ENCODE measurements around the gene PREX1. TPM values are rescaled to one million over a fixed set of nuclear protein-coding genes. Genes with fewer than 3 reads are reported as not detected.

Gene PREX1
- polyA plus RNA-seq, 1 of the 3 experiments (the other 2 are of a cell fraction) = 5.3 TPM

DNA sequence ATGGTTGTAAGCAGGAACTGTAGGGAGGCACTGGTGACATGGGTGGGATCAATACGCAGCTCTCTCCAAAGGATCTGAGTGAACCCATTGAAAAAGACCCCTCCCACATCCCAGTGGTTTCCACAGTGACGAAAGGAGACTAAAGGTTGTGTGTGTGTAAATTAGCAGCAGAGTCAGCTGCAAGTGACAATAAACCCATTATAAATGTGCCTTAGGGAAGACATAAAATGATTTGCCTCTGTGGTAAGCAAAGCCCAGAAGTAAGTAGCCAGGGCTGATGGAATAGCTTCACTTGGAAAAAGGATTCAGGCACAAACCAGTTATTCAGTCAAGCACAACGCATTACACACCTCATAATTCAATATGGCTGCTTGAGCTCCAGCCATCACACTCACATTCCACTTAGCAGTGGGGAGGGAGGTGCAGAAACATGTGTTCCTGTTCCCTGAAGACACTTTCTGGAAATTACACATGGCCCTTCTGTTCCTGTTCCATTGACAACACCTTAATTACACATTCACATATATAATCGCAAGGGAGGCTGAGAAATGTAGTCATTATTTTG, 231.4 kb downstream of the PREX1 start (continued):
- TF ChIP-seq, protein P1, sequence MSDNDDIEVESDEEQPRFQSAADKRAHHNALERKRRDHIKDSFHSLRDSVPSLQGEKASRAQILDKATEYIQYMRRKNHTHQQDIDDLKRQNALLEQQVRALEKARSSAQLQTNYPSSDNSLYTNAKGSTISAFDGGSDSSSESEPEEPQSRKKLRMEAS (IDR thresholded peaks at IDR 0.05; ENCODE audit: low read depth) = no peak

DNA sequence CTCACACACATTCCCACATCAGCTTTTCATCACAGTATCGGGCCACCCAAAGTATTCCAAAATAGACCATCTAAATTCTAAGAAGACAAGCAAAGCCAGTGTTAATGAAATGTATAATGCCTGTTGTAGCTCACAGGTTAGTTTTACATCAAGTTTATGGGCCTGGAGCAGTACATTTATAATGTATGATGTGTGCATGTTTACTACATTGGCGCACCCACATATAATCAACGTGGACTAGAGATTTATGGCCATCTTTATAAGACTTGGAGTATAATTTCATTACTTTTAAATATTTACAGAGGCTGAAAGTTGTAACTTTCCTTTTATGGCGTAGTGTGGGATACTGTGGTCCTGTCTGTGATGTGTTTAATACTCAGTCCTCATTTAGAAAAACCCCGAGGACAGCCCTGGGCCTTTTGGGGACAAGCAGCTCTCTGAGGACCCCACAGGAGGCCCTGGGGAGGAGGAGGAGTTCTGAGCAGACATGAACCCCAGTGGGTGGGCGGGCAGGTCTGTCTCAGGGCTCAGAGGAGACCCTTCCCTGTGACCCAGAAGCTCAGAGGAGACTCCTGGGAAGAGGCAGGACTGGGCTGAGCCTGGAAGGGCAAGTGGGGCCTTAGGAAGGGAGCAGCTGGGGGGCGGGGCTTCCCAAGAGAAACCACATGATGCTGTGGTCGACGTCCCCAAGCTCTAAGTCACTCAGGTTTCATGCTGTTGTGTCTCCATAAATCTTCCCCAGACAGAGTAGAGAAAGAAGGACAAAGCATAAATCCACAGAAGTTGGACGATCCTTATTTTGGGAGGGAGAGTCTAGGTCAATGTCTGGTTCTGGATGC, 232.1 kb downstream of the PREX1 start:
- H3K4me1 ChIP-seq (ENCODE audit: control insufficient read depth in 1 of 2, insufficient read depth in 2 of 2, low read depth in 1 of 2, low read length in 1 of 2) = no peaks in the 10 kb centered on the region
- no peaks in the 10 kb centered on the region for H3K9me3 ChIP-seq
- H4K20me1 ChIP-seq (ENCODE audit: insufficient read depth) = no peaks in the 10 kb centered on the region
- H3K36me3 ChIP-seq (replicated peaks in 1 of 2; ENCODE audit: control insufficient read depth in 1 of 2, insufficient read depth in 2 of 2, low read length in 1 of 2) = no peaks in the 10 kb centered on the region
- no peak for DNase-seq
- POLR2A ChIA-PET = interaction anchor here (0.6 kb wide), 1 partner anchor 12 kb away, joined by 3 read pairs; no protein-coding TSS in a partner anchor
- no peak overlapping the region for H3K27ac ChIP-seq (ENCODE audit: low read depth in 2 of 2, low read length in 1 of 2)
- H3F3A ChIP-seq (replicated peaks; ENCODE audit: insufficient read depth) = no peaks in the 10 kb centered on the region
- CTCF ChIA-PET = interaction anchor here (1.0 to 1.1 kb wide), 2 partner anchors 11 to 13 kb away, joined by 3 read pairs; no protein-coding TSS in a partner anchor
- no peaks in the 10 kb centered on the region for H3K79me2 ChIP-seq (ENCODE audit: insufficient read depth)
- H3K4me3 ChIP-seq (ENCODE audit: low read depth in 2 of 2, low read length in 1 of 2) = no peak overlapping the region
- H3K27me3 ChIP-seq (ENCODE audit: insufficient read depth) = no peaks in the 10 kb centered on the region
- no peaks in the 10 kb centered on the region for H3K9me2 ChIP-seq
- H3K9ac ChIP-seq = no peak overlapping the region
- 34% methylated on average over 10 of the region's 10 CpGs for WGBS (ENCODE audit: low lambda C conversion rate)
- H2AFZ ChIP-seq (ENCODE audit: low read depth) = no peak overlapping the region
- TF ChIP-seq, protein P2, sequence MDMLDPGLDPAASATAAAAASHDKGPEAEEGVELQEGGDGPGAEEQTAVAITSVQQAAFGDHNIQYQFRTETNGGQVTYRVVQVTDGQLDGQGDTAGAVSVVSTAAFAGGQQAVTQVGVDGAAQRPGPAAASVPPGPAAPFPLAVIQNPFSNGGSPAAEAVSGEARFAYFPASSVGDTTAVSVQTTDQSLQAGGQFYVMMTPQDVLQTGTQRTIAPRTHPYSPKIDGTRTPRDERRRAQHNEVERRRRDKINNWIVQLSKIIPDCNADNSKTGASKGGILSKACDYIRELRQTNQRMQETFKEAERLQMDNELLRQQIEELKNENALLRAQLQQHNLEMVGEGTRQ (IDR thresholded peaks at IDR 0.05; ENCODE audit: borderline replicate concordance, low read depth, low read length) = no peak
- no peak overlapping the region for H3K4me2 ChIP-seq

DNA sequence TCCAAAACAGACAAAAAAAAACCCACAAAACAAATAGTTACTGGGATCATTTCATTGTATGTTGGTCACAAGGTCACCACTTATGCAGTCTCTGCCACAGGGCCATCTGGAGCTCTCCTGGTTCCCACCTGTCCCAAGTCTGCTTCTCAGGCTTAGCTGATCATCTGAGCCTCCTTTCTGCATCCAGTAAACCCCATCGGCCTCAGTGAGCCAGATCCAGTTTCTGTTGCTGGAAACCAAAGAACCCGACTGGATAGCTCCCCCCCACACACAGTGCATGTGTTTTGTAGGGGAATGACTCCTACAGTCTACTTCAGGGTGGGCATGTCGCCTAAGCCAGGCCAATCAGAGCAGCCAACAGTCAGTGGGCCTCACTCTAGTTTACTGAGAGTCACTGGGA, 233.3 kb downstream of the PREX1 start:
- no peaks in the 10 kb centered on the region for H3K9me3 ChIP-seq
- WGBS (ENCODE audit: low lambda C conversion rate) = 6% methylated on average over 3 of the region's 3 CpGs
- H3K27me3 ChIP-seq (ENCODE audit: insufficient read depth) = no peaks in the 10 kb centered on the region
- CTCF ChIA-PET = no interaction called here
- POLR2A ChIA-PET = interaction anchor here (0.6 to 0.8 kb wide), 2 partner anchors 100 to 945 kb away, joined by 4 read pairs; no protein-coding TSS in a partner anchor
- DNase-seq = no peak
- H3K79me2 ChIP-seq (ENCODE audit: insufficient read depth) = no peaks in the 10 kb centered on the region
- no peaks in the 10 kb centered on the region for H3K9me2 ChIP-seq
- H3K27ac ChIP-seq (ENCODE audit: low read depth in 2 of 2, low read length in 1 of 2) = no peak overlapping the region
- no peaks in the 10 kb centered on the region for H4K20me1 ChIP-seq (ENCODE audit: insufficient read depth)
- no peak overlapping the region for H2AFZ ChIP-seq (ENCODE audit: low read depth)
- no peak overlapping the region for H3K4me2 ChIP-seq
- H3K36me3 ChIP-seq (replicated peaks in 1 of 2; ENCODE audit: control insufficient read depth in 1 of 2, insufficient read depth in 2 of 2, low read length in 1 of 2) = no peaks in the 10 kb centered on the region
- no peak overlapping the region for H3K4me3 ChIP-seq (ENCODE audit: low read depth in 2 of 2, low read length in 1 of 2)
- H3K9ac ChIP-seq = no peak overlapping the region
- no peak for TF ChIP-seq TEAD4 (IDR thresholded peaks at IDR 0.05; ENCODE audit: borderline replicate concordance, insufficient read depth)
- TF ChIP-seq, protein P3, sequence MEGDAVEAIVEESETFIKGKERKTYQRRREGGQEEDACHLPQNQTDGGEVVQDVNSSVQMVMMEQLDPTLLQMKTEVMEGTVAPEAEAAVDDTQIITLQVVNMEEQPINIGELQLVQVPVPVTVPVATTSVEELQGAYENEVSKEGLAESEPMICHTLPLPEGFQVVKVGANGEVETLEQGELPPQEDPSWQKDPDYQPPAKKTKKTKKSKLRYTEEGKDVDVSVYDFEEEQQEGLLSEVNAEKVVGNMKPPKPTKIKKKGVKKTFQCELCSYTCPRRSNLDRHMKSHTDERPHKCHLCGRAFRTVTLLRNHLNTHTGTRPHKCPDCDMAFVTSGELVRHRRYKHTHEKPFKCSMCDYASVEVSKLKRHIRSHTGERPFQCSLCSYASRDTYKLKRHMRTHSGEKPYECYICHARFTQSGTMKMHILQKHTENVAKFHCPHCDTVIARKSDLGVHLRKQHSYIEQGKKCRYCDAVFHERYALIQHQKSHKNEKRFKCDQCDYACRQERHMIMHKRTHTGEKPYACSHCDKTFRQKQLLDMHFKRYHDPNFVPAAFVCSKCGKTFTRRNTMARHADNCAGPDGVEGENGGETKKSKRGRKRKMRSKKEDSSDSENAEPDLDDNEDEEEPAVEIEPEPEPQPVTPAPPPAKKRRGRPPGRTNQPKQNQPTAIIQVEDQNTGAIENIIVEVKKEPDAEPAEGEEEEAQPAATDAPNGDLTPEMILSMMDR (IDR thresholded peaks at IDR 0.05) = no peak
- TF ChIP-seq GATA2 (CRISPR knock-in tag; IDR thresholded peaks at IDR 0.05) = no peak
- TF ChIP-seq, protein P1 (IDR thresholded peaks at IDR 0.05; ENCODE audit: low read depth) = no peak
- no peak for TF ChIP-seq TAF1 (IDR thresholded peaks at IDR 0.05; ENCODE audit: borderline replicate concordance, low read depth, low read length)
- no peak for TF ChIP-seq SIN3A (IDR thresholded peaks at IDR 0.05; ENCODE audit: borderline replicate concordance, low read depth, low read length)
- TF ChIP-seq NFIC (IDR thresholded peaks at IDR 0.05; ENCODE audit: borderline replicate concordance) = no peak
- no peak for TF ChIP-seq EP300 (IDR thresholded peaks at IDR 0.05; ENCODE audit: borderline replicate concordance in 1 of 2, low read depth in 1 of 2, low read length in 1 of 2)
- no peak for TF ChIP-seq FOXM1 (IDR thresholded peaks at IDR 0.05; ENCODE audit: low read depth)
- TF ChIP-seq FOXJ3 (CRISPR knock-in tag; IDR thresholded peaks at IDR 0.05) = no peak
- TF ChIP-seq RXRA (IDR thresholded peaks at IDR 0.05; ENCODE audit: borderline replicate concordance, low read depth) = no peak
- TF ChIP-seq CHD2 (IDR thresholded peaks at IDR 0.05; ENCODE audit: low read length, partially characterized antibody) = no peak
- no peaks in the 10 kb centered on the region for H3F3A ChIP-seq (replicated peaks; ENCODE audit: insufficient read depth)
- H3K4me1 ChIP-seq (ENCODE audit: control insufficient read depth in 1 of 2, insufficient read depth in 2 of 2, low read depth in 1 of 2, low read length in 1 of 2) = no peaks in the 10 kb centered on the region
